GM21786 (cell line): ENCODE results near the gene MYO9B.
A peak's percentile ranks its signal among the peaks of the same experiment; 100 is the strongest.

Experiments used
- ATAC-seq: cut with Tn5 transposase; IDR thresholded peaks from one replicate; pipeline ENCODE4 v1.9.1; 2021; ENCODE audit not compliant: unreplicated experiment

MYO9B gene

GRCh38 chr19:17260842-17261325, 185.3 kb downstream of the MYO9B start:
- peak; percentile 72 for ATAC-seq

GRCh38 chr19:17262557-17262956, 187.0 kb downstream of the MYO9B start:
- ATAC-seq = no peak
